SK-N-SH (cell line): Measurements from ENCODE around the gene NDOR1. TPM values are rescaled to one million over a fixed set of nuclear protein-coding genes. Genes with fewer than 3 reads are reported as not detected.

Source experiments
- CTCF ChIA-PET: fragments of 300-600, 350-600 bp; formaldehyde crosslinking; extraction: SDS; loops from one replicate; lab custom pipeline; 2021; lab: Yijun Ruan, JAX
- POLR2A ChIA-PET: fragments of 350-600 bp; sonication (Branson Sonifier 250); formaldehyde crosslinking; extraction: SDS; loops from one replicate; lab custom pipeline; 2020; ENCODE audit warnings: antibody characterized with exemption, inconsistent platforms; lab: Yijun Ruan, JAX
- DNase-seq: peaks from one replicate; pipeline ENCODE4 v3.0.0; 2012
- H2AFZ ChIP-seq: fragments of 200-600 bp; sonication (generic); 2 replicates; pipeline ENCODE4 v1.8.1; 2016; ENCODE audit warnings: antibody characterized with exemption, mild to moderate bottlenecking, low read depth
- H3F3A ChIP-seq: fragments of 200-600 bp; sonication (generic); replicated peaks from 2 replicates; pipeline ENCODE3; 2016; ENCODE audit warnings: antibody characterized with exemption, mild to moderate bottlenecking; ENCODE audit not compliant: insufficient read depth
- H3K27ac ChIP-seq, 2 experiments: fragments of 200-500 bp in 1 of 2; fragments of 200-600 bp in 1 of 2; sonication (Bioruptor generic) in 1 of 2; sonication (generic), shearing (Covaris generic) in 1 of 2; 2 replicates each; pipeline versions ENCODE4 v1.5.1 to v1.6.1; 2014 to 2016; ENCODE audit warnings: low read depth in 2 of 2, inconsistent platforms in 1 of 2, low read length in 1 of 2, mild to moderate bottlenecking in 1 of 2, mixed read lengths in 1 of 2
- H3K27me3 ChIP-seq: fragments of 200-600 bp; sonication (generic), shearing (Covaris generic); 2 replicates; pipeline ENCODE4 v1.6.1; 2016; ENCODE audit warnings: mixed run types; ENCODE audit not compliant: insufficient read depth
- H3K36me3 ChIP-seq, 2 experiments: fragments of 200-500 bp in 1 of 2; fragments of 200-600 bp in 1 of 2; sonication (Bioruptor generic) in 1 of 2; sonication (generic) in 1 of 2; replicated peaks in 1 of 2; 2 replicates each; pipeline versions ENCODE3 to v1.5.1; 2014 to 2016; ENCODE audit warnings: low read length in 1 of 2, mild to moderate bottlenecking in 1 of 2; ENCODE audit not compliant: insufficient read depth in 2 of 2, control insufficient read depth in 1 of 2
- H3K4me1 ChIP-seq, 2 experiments: fragments of 200-500 bp in 1 of 2; fragments of 200-600 bp in 1 of 2; sonication (Bioruptor generic) in 1 of 2; sonication (generic), shearing (Covaris generic) in 1 of 2; 2 replicates each; pipeline versions ENCODE4 v1.5.1 to v1.6.1; 2014 to 2016; ENCODE audit warnings: low read depth in 1 of 2, low read length in 1 of 2, mixed run types in 1 of 2; ENCODE audit not compliant: insufficient read depth in 2 of 2, control insufficient read depth in 1 of 2
- H3K4me2 ChIP-seq: fragments of 200-600 bp; sonication (generic), shearing (Covaris generic); 2 replicates; pipeline ENCODE4 v1.6.1; 2017; ENCODE audit warnings: mixed run types
- H3K4me3 ChIP-seq, 2 experiments: fragments of 200-500 bp in 1 of 2; fragments of 200-600 bp in 1 of 2; sonication (Bioruptor generic) in 1 of 2; sonication (generic), shearing (Covaris generic) in 1 of 2; 2 replicates each; pipeline versions ENCODE4 v1.5.1 to v1.8.1; 2014 to 2016; ENCODE audit warnings: low read depth in 2 of 2, inconsistent platforms in 1 of 2, low read length in 1 of 2, mild to moderate bottlenecking in 1 of 2, mixed read lengths in 1 of 2, moderate library complexity in 1 of 2
- H3K79me2 ChIP-seq: fragments of 200-600 bp; sonication (generic); 2 replicates; pipeline ENCODE4 v1.8.1; 2017; ENCODE audit warnings: mild to moderate bottlenecking; ENCODE audit not compliant: insufficient read depth
- H3K9ac ChIP-seq: fragments of 200-600 bp; sonication (generic); 2 replicates; pipeline ENCODE4 v1.6.1; 2017; ENCODE audit warnings: mixed run types
- H3K9me2 ChIP-seq: fragments of 200-600 bp; sonication (generic); 2 replicates; pipeline ENCODE4 v1.6.1; 2017; ENCODE audit warnings: mixed run types
- H3K9me3 ChIP-seq: fragments of 200-600 bp; sonication (generic); 2 replicates; pipeline ENCODE4 v1.6.1; 2017; ENCODE audit warnings: mixed run types, mild to moderate bottlenecking, moderate library complexity
- H4K20me1 ChIP-seq: fragments of 200-600 bp; sonication (generic); 2 replicates; pipeline ENCODE4 v1.6.1; 2017; ENCODE audit warnings: mild to moderate bottlenecking, mixed run types; ENCODE audit not compliant: insufficient read depth
- CHD2 ChIP-seq: fragments of 150-350 bp; IDR thresholded peaks from 2 replicates; pipeline ENCODE4 v1.6.1; 2018; ENCODE audit warnings: low read length; ENCODE audit not compliant: partially characterized antibody
- CTCF ChIP-seq: fragments of 200-600 bp; sonication (generic); IDR thresholded peaks from 2 replicates; pipeline ENCODE4 v1.6.1; 2017; ENCODE audit warnings: antibody characterized with exemption, mild to moderate bottlenecking, moderate library complexity
- ELF1 ChIP-seq: IDR thresholded peaks from 2 replicates; pipeline ENCODE4 v1.4.0; 2012
- EZH2phosphoT487 ChIP-seq: fragments of 200-600 bp; sonication (generic); IDR thresholded peaks from 2 replicates; pipeline ENCODE4 v1.6.1; 2017; ENCODE audit warnings: low read depth, mixed run types, mild to moderate bottlenecking, antibody characterized with exemption, moderate library complexity, borderline replicate concordance
- FOSL2 ChIP-seq: IDR thresholded peaks from 2 replicates; pipeline ENCODE4 v1.4.0; 2012; ENCODE audit warnings: low read depth, mild to moderate bottlenecking, moderate library complexity, borderline replicate concordance
- FOXJ3 ChIP-seq: sonication (generic); formaldehyde crosslinking; IDR thresholded peaks from 2 replicates; pipeline ENCODE4 v1.5.1; 2020; ENCODE audit warnings: mild to moderate bottlenecking, missing genetic modification reagents
- JUND ChIP-seq: IDR thresholded peaks from 2 replicates; pipeline ENCODE4 v1.4.0; 2012
- MAX ChIP-seq: IDR thresholded peaks from 2 replicates; pipeline ENCODE4 v1.4.0; 2012; ENCODE audit warnings: low read depth
- MXI1 ChIP-seq: IDR thresholded peaks from 2 replicates; pipeline ENCODE4 v1.6.1; 2012; ENCODE audit warnings: mild to moderate bottlenecking, low read depth, low read length, improper control_type of control experiment
- NFIC ChIP-seq: IDR thresholded peaks from 2 replicates; pipeline ENCODE4 v1.4.0; 2012; ENCODE audit warnings: borderline replicate concordance
- NRF1 ChIP-seq: IDR thresholded peaks from 2 replicates; pipeline ENCODE4 v1.6.1; 2012; ENCODE audit warnings: low read depth, mild to moderate bottlenecking, low read length
- POLR2AphosphoS5 ChIP-seq: IDR thresholded peaks from 2 replicates; pipeline ENCODE4 v1.6.1; 2012; ENCODE audit warnings: low read depth, low read length
- RAD21 ChIP-seq: IDR thresholded peaks from 2 replicates; pipeline ENCODE4 v1.6.1; 2012; ENCODE audit warnings: mild to moderate bottlenecking, low read length
- RCOR1 ChIP-seq: fragments of 150-350 bp; IDR thresholded peaks from 2 replicates; pipeline ENCODE4 v1.6.1; 2017; ENCODE audit warnings: antibody characterized with exemption, low read length
- REST ChIP-seq: IDR thresholded peaks from 2 replicates; pipeline ENCODE4 v1.6.1; 2012; ENCODE audit warnings: mild to moderate bottlenecking, low read depth, low read length, moderate library complexity
- RFX5 ChIP-seq: IDR thresholded peaks from 2 replicates; pipeline ENCODE4 v1.6.1; 2012; ENCODE audit warnings: mild to moderate bottlenecking, improper control_type of control experiment, low read length
- RXRA ChIP-seq: IDR thresholded peaks from 2 replicates; pipeline ENCODE4 v1.4.0; 2012; ENCODE audit warnings: low read depth, mild to moderate bottlenecking, borderline replicate concordance
- SIN3A ChIP-seq: IDR thresholded peaks from 2 replicates; pipeline ENCODE4 v1.6.1; 2012; ENCODE audit warnings: low read depth, mild to moderate bottlenecking, low read length, moderate library complexity, borderline replicate concordance
- SMC3 ChIP-seq: IDR thresholded peaks from 2 replicates; pipeline ENCODE4 v1.6.1; 2012; ENCODE audit warnings: low read depth, low read length, improper control_type of control experiment
- TAF1 ChIP-seq: IDR thresholded peaks from 2 replicates; pipeline ENCODE4 v1.6.1; 2012; ENCODE audit warnings: low read depth, mild to moderate bottlenecking, low read length, moderate library complexity, borderline replicate concordance
- TCF12 ChIP-seq: IDR thresholded peaks from 2 replicates; pipeline ENCODE4 v1.4.0; 2012
- TEAD4 ChIP-seq: IDR thresholded peaks from 2 replicates; pipeline ENCODE4 v1.4.0; 2012; ENCODE audit warnings: mild to moderate bottlenecking, borderline replicate concordance; ENCODE audit not compliant: insufficient read depth
- USF2 ChIP-seq: fragments of 150-350 bp; IDR thresholded peaks from 2 replicates; pipeline ENCODE4 v1.6.1; 2017; ENCODE audit warnings: antibody characterized with exemption, low read length, low read depth, borderline replicate concordance
- YY1 ChIP-seq: IDR thresholded peaks from 2 replicates; pipeline ENCODE4 v1.4.0; 2012; ENCODE audit warnings: low read depth, mild to moderate bottlenecking
- WGBS: methylation state at CpG from one replicate; pipeline ENCODE4 v1.1.6; 2017; ENCODE audit warnings: low lambda C conversion rate; 5-methylcytosine and 5-hydroxymethylcytosine counted together
- polyA plus RNA-seq, 3 experiments: library from polyadenylated mRNA; depleted of rRNA; stranded (reverse); fragments of >200 nt; gene quantifications; 2 replicates each; pipeline ENCODE4 v1.2.3, GENCODE V29; 2012

The NDOR1 gene
- polyA plus RNA-seq, 1 of the 3 experiments (the other 2 are of a cell fraction) = 8.6 TPM

- TF ChIP-seq RXRA (no peak), EZH2phosphoT487 (no peak), FOXJ3 (CRISPR knock-in tag) (no peak), TAF1 (no peak), CHD2 (no peak), MXI1 (no peak), MAX (no peak), RAD21 (no peak), SMC3 (no peak), YY1 (no peak), ELF1 (no peak), SIN3A (no peak)
Measured at GRCh38 chr9:137161558-137162486, 43.7 kb upstream of the NDOR1 start (continued).

- WGBS = 85% methylated on average over 50 of the region's 74 CpGs
- no peaks in the 10 kb centered on the region for H3F3A ChIP-seq
- no peaks in the 10 kb centered on the region for H3K9me3 ChIP-seq
- no peaks in the 10 kb centered on the region for H3K79me2 ChIP-seq
- POLR2A ChIA-PET = no interaction called here
- peaks cover 0 to 3% of the 10 kb centered on the region in 2 experiments; a peak in 1 of 4 replicates for H3K4me1 ChIP-seq
- no peaks in the 10 kb centered on the region for H4K20me1 ChIP-seq
- no peak overlapping the region for H2AFZ ChIP-seq
- CTCF ChIA-PET = interaction anchor here (1.1 kb wide), 1 partner anchor 10 kb away, joined by 3 read pairs; no protein-coding TSS in a partner anchor
- no peak overlapping the region for H3K9ac ChIP-seq
- no peaks in the 10 kb centered on the region for H3K36me3 ChIP-seq
- DNase-seq = no peak
- peaks cover 21% of the 10 kb centered on the region for H3K27me3 ChIP-seq
- no peak overlapping the region for H3K4me3 ChIP-seq
- H3K4me2 ChIP-seq = no peak overlapping the region
- no peaks in the 10 kb centered on the region for H3K9me2 ChIP-seq
- H3K27ac ChIP-seq = no peak overlapping the region
- TF ChIP-seq NRF1 (no peak), NFIC (no peak), TCF12 (no peak), FOSL2 (no peak), REST (no peak), CTCF (no peak), YY1 (no peak), RXRA (no peak), RCOR1 (no peak), TEAD4 (no peak), POLR2AphosphoS5 (no peak), RFX5 (no peak), JUND (no peak), MXI1 (no peak), USF2 (no peak)
Measured at GRCh38 chr9:137162505-137163364, 42.8 kb upstream of the NDOR1 start.
